Kidney (tissue), 14 donors: ENCODE measurements around the gene HOXB7. TPM values are rescaled to one million over a fixed set of nuclear protein-coding genes. Genes with fewer than 3 reads are reported as not detected.

Experiments used
- DNase-seq, 5 donors: peaks; one replicate each; pipeline ENCODE4 v3.0.0-alpha.2; 2013 to 2020
- FAIRE-seq: peaks from 2 replicates; lab custom pipeline; 2012; peaks lifted over from hg19 to GRCh38; lab: Jason Lieb, UNC
- H3K27ac ChIP-seq, 2 donors: one replicate each; pipeline ENCODE4 v1.7.0; 2013; ENCODE audit warnings: low read depth in 2 of 2, low read length in 2 of 2, inconsistent platforms in 1 of 2
- H3K27me3 ChIP-seq: one replicate; pipeline ENCODE4 v1.7.1; 2013; ENCODE audit warnings: low read length, inconsistent platforms; ENCODE audit not compliant: control insufficient read depth, insufficient read depth
- H3K36me3 ChIP-seq, 3 donors: one replicate each; pipeline versions ENCODE4 v1.7.0 to v1.7.1; 2013; ENCODE audit warnings: low read length in 3 of 3, control low read depth in 1 of 3, inconsistent platforms in 1 of 3; ENCODE audit not compliant: insufficient read depth in 3 of 3, control insufficient read depth in 2 of 3
- H3K4me1 ChIP-seq, 3 donors: one replicate each; pipeline versions ENCODE4 v1.7.0 to v1.7.1; 2013; ENCODE audit warnings: low read length in 3 of 3, inconsistent platforms in 1 of 3, low read depth in 1 of 3; ENCODE audit not compliant: control insufficient read depth in 2 of 3, insufficient read depth in 2 of 3
- H3K4me3 ChIP-seq, 3 donors: one replicate each; pipeline versions ENCODE4 v1.7.0 to v1.8.1; 2013; ENCODE audit warnings: low read length in 3 of 3, control low read depth in 1 of 3, inconsistent platforms in 1 of 3
- H3K9ac ChIP-seq, 3 donors: one replicate each; pipeline versions ENCODE4 v1.7.0 to v1.7.1; 2013; ENCODE audit warnings: low read length in 3 of 3, control low read depth in 1 of 3, inconsistent platforms in 1 of 3
- H3K9me3 ChIP-seq, 3 donors: one replicate each; pipeline versions ENCODE4 v1.7.0 to v1.7.1; 2013; ENCODE audit warnings: low read length in 3 of 3, control low read depth in 1 of 3, inconsistent platforms in 1 of 3; ENCODE audit not compliant: control insufficient read depth in 2 of 3, insufficient read depth in 1 of 3
- CTCF ChIP-seq: IDR thresholded peaks from 3 replicates; pipeline ENCODE4 v1.5.1; 2012; ENCODE audit warnings: mild to moderate bottlenecking, moderate library complexity, borderline replicate concordance; ENCODE audit not compliant: insufficient read depth; ENCODE audit errors: extremely low read depth
- intact Hi-C: fragments of 100-400 bp; cut with DNase I; formaldehyde crosslinking; loops from one replicate; pipeline ENCODE4 v1.11.1; 2022
- polyA plus RNA-seq: library from polyadenylated mRNA; stranded (reverse); fragments of 350-450 nt; fragmentation: Illumina TruSeq; extraction: RNeasy Lipid Tissue Mini Kit (QIAGEN cat#74804); gene quantifications from one replicate; pipeline ENCODE4 v1.2.3, GENCODE V29; 2014; ENCODE audit warnings: low read depth, low replicate concordance; ENCODE audit not compliant: insufficient read depth
- total RNA-seq: library from RNA; stranded (reverse); fragmentation: NEBNext Ultra II Directional; extraction: Animal tissue kit (Norgen Biotek cat#: 25700); gene quantifications from one replicate; pipeline ENCODE4 v1.2.1, GENCODE V29; 2021
- donor health status: control.
- donor health status: control.
- donor health status: control.
- donor health status: control.
- donor health status: control.
- donor health status: DM: yes; HTN: yes; CAD: no.
- donor health status: Normal renal cell carcinoma (clear cell type).

The HOXB7 gene
- total and polyA plus RNA-seq, 2 donors from 2014 or later, result 45.4 to 49.6 TPM

- DNase-seq, result peak in 2 of 5 donors; percentile 67 to 71
- H3K27ac ChIP-seq, result peak overlapping the region; percentile 90 to 91
Measured at GRCh38 chr17:48596000-48596734, 14.7 kb downstream of the HOXB7 start.

GRCh38 chr17:48595278-48595999 is 15.4 kb downstream of the HOXB7 start:
- peak overlapping the region; percentile 40 to 69 (median 49) for H3K4me3 ChIP-seq
- TF ChIP-seq CTCF, result no peak

More at GRCh38 chr17:48596000-48596734, 14.7 kb downstream of the HOXB7 start:
- intact Hi-C loops, result loop anchor here (10.0 kb wide), 1 partner anchor 261 kb away; no protein-coding TSS in a partner anchor
- Histone ChIP-seq H3K9me3 (no peaks in the 10 kb centered on the region), H3K36me3 (peaks cover 0 to 12% (median 3%) of the 10 kb centered on the region in 3 donors), H3K4me1 (peaks cover 0 to 12% (median 11%) of the 10 kb centered on the region in 3 donors), H3K9ac (peak overlapping the region; percentile 62 to 72 (median 67)), H3K27me3 (no peaks in the 10 kb centered on the region), H3K4me3 (peak overlapping the region; percentile 49 to 70 (median 69))
- TF ChIP-seq CTCF, result no peak
- no peak for FAIRE-seq

GRCh38 chr17:48594538-48595277 is 16.1 kb downstream of the HOXB7 start:
- TF ChIP-seq CTCF, result no peak

More at GRCh38 chr17:48595278-48595999, 15.4 kb downstream of the HOXB7 start:
- Histone ChIP-seq H3K9ac (peak overlapping the region; percentile 40 to 72 (median 55)), H3K27me3 (no peaks in the 10 kb centered on the region), H3K9me3 (no peaks in the 10 kb centered on the region), H3K27ac (peak overlapping the region; percentile 90 to 91), H3K4me1 (peaks cover 0 to 12% (median 12%) of the 10 kb centered on the region in 3 donors), H3K36me3 (peaks cover 0 to 12% (median 3%) of the 10 kb centered on the region in 3 donors)
- intact Hi-C loops, result loop anchor here (10.0 kb wide), 1 partner anchor 261 kb away; no protein-coding TSS in a partner anchor
- FAIRE-seq (no peak), DNase-seq (peak in 2 of 5 donors; percentile 57 to 64)

More at GRCh38 chr17:48594538-48595277, 16.1 kb downstream of the HOXB7 start:
- H3K27ac ChIP-seq, result peak overlapping the region; percentile 88 to 90
- H3K9me3 ChIP-seq, result no peaks in the 10 kb centered on the region
- peak overlapping the region; percentile 40 to 56 (median 55) for H3K9ac ChIP-seq
- intact Hi-C loops, result loop anchor here (10.0 kb wide), 1 partner anchor 260 kb away; no protein-coding TSS in a partner anchor
- H3K4me3 ChIP-seq, result peak overlapping the region; percentile 2 to 69 (median 49)
- FAIRE-seq (no peak), DNase-seq (peak in 3 of 5 donors; percentile 45 to 80 (median 63))
- H3K4me1 ChIP-seq, result peaks cover 0 to 12% (median 8%) of the 10 kb centered on the region in 3 donors
- no peaks in the 10 kb centered on the region for H3K27me3 ChIP-seq
- peaks cover 0 to 12% (median 3%) of the 10 kb centered on the region in 3 donors for H3K36me3 ChIP-seq
